H1 (cell line): ENCODE data around the gene PIGU. TPM values are rescaled to one million over a fixed set of nuclear protein-coding genes. Genes with fewer than 3 reads are reported as not detected.

Experiments
- ATF3 ChIP-seq: IDR thresholded peaks from 2 replicates; pipeline ENCODE4 v1.6.1; 2011; ENCODE audit warnings: low read depth, mild to moderate bottlenecking, low read length; ENCODE audit not compliant: insufficient read depth
- CEBPB ChIP-seq: IDR thresholded peaks from 2 replicates; pipeline ENCODE4 v1.6.1; 2012; ENCODE audit warnings: low read depth, low read length
- CHD7 ChIP-seq: fragments of 300-600 bp; sonication (generic); IDR thresholded peaks from 2 replicates; pipeline ENCODE4 v1.7.1; 2012; ENCODE audit warnings: low read length, moderate library complexity, mild to moderate bottlenecking, inconsistent platforms; ENCODE audit not compliant: insufficient replicate concordance
- GABPA ChIP-seq: IDR thresholded peaks from 2 replicates; pipeline ENCODE4 v1.6.1; 2011; ENCODE audit warnings: mild to moderate bottlenecking, low read length, moderate library complexity, borderline replicate concordance; ENCODE audit not compliant: insufficient read depth
- NANOG ChIP-seq: IDR thresholded peaks from 2 replicates; pipeline ENCODE4 v1.6.1; 2011; ENCODE audit warnings: low read length, low read depth, mild to moderate bottlenecking, inconsistent platforms; ENCODE audit not compliant: insufficient read depth, poor library complexity, severe bottlenecking
- RNF2 ChIP-seq: fragments of 200-900, 300-1000 bp; sonication (generic); IDR thresholded peaks from 2 replicates; pipeline ENCODE4 v1.7.1; 2016; ENCODE audit warnings: borderline replicate concordance, low read depth, mild to moderate bottlenecking, antibody characterized with exemption, low read length; ENCODE audit not compliant: poor library complexity, severe bottlenecking; ENCODE audit errors: missing control alignments
- SIRT6 ChIP-seq: IDR thresholded peaks from one replicate; pipeline ENCODE4 v1.7.1; 2012; ENCODE audit warnings: low read length, inconsistent platforms
- polyA plus RNA-seq, 7 experiments: library from polyadenylated mRNA; depleted of rRNA in 3 of 7; stranded (reverse) in 5 of 7; unstranded in 2 of 7; fragments of >200 nt in 5 of 7; fragments of 200-250 nt in 2 of 7; gene quantifications; 1 replicate in 5 of 7; 2 replicates in 1 of 7; 4 replicates in 1 of 7; pipeline versions ENCODE4 v1.2.1 to v1.2.3, GENCODE V29; 2011 to 2013; ENCODE audit warnings: missing spikeins in 2 of 7, mixed read lengths in 2 of 7
- total RNA-seq: library from RNA; stranded (reverse); fragmentation: NEBNext Ultra II Directional; extraction: Animal tissue kit (Norgen Biotek cat#: 25700); gene quantifications from 2 replicates; pipeline ENCODE4 v1.2.1, GENCODE V29; 2021

PIGU gene
- total and polyA plus RNA-seq, 2 of the 8 experiments (the other 6 are each of a cell fraction or from before 2014, with no cell fraction given): 28.3 to 117 TPM

GRCh38 chr20:34543463-34544056, 133.3 kb downstream of the PIGU start (continued):
- TF ChIP-seq CHD7: no peak
- no peak for TF ChIP-seq NANOG
- no peak for TF ChIP-seq RNF2
- TF ChIP-seq SIRT6: no peak
- TF ChIP-seq CEBPB: no peak
- no peak for TF ChIP-seq GABPA
- no peak for TF ChIP-seq ATF3
